ENCODE results near the gene IFI30. TPM values are rescaled to one million over a fixed set of nuclear protein-coding genes. Genes with fewer than 3 reads are reported as not detected.

Gene IFI30
- total and polyA plus RNA-seq, 2 donors (not counting 1 experiment from before 2014, with no cell fraction given): 8.8 to 50.9 TPM

DNA sequence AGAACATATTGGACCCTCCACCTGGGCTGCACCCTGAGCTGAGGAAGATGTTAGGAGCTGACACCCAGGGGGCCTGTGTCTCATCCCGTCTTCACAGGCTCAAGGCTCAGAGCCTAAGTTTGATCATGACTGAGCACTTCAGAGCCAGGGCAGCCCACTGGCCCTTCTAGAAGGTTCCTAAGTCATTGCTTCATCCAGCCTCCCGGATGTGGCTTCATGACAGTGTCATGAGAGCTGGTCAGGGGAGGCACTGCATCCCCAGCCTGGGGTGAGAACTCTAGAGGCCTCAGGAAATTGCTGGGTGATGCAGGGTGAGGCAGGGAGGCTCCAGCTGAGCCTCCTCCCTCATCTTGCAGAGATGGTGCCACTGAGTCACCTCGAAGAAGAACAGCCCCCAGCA lies 45.6 kb upstream of the IFI30 start:
- no peaks in the 10 kb centered on the region for H3K9me3 ChIP-seq (ENCODE audit: control insufficient read depth, insufficient read depth, low read depth, low read length)
- H3K36me3 ChIP-seq (ENCODE audit: control insufficient read depth, insufficient read depth, low read length): peaks cover 10% of the 10 kb centered on the region
- H3K9ac ChIP-seq (ENCODE audit: insufficient read depth, low read length): no peak overlapping the region
- no peaks in the 10 kb centered on the region for H3K4me1 ChIP-seq (ENCODE audit: control insufficient read depth, extremely low read depth, insufficient read depth, low read length)
- H3K27me3 ChIP-seq (ENCODE audit: control insufficient read depth, insufficient read depth, low read length): no peaks in the 10 kb centered on the region
- TF ChIP-seq, protein P1, sequence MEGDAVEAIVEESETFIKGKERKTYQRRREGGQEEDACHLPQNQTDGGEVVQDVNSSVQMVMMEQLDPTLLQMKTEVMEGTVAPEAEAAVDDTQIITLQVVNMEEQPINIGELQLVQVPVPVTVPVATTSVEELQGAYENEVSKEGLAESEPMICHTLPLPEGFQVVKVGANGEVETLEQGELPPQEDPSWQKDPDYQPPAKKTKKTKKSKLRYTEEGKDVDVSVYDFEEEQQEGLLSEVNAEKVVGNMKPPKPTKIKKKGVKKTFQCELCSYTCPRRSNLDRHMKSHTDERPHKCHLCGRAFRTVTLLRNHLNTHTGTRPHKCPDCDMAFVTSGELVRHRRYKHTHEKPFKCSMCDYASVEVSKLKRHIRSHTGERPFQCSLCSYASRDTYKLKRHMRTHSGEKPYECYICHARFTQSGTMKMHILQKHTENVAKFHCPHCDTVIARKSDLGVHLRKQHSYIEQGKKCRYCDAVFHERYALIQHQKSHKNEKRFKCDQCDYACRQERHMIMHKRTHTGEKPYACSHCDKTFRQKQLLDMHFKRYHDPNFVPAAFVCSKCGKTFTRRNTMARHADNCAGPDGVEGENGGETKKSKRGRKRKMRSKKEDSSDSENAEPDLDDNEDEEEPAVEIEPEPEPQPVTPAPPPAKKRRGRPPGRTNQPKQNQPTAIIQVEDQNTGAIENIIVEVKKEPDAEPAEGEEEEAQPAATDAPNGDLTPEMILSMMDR (conservative IDR thresholded peaks at IDR 0.05 in 1 of 2, IDR thresholded peaks at IDR 0.05 in 1 of 2; ENCODE audit: low read depth in 1 of 2, low read length in 2 of 2): no peak
- TF ChIP-seq EZH2 (IDR thresholded peaks at IDR 0.05; ENCODE audit: low read length, missing control alignments): no peak
- no peaks in the 10 kb centered on the region for H3K79me2 ChIP-seq (ENCODE audit: control insufficient read depth, insufficient read depth, low read length)
- no peak overlapping the region for H3K4me2 ChIP-seq (ENCODE audit: extremely low read depth, insufficient read depth, low read length)
- no peak for DNase-seq (ENCODE audit: low read depth in 2 of 2)
- no peaks in the 10 kb centered on the region for H4K20me1 ChIP-seq (ENCODE audit: control insufficient read depth, extremely low read depth, insufficient read depth, low read length)
- H3K4me3 ChIP-seq (replicated peaks in 1 of 4; ENCODE audit: control extremely low read depth in 1 of 4, insufficient read depth in 1 of 4, low read depth in 3 of 4, low read length in 4 of 4): no peak overlapping the region
- H3K27ac ChIP-seq (ENCODE audit: insufficient read depth, low read length): no peak overlapping the region
- no peak overlapping the region for H2AFZ ChIP-seq (ENCODE audit: low read length)

DNA sequence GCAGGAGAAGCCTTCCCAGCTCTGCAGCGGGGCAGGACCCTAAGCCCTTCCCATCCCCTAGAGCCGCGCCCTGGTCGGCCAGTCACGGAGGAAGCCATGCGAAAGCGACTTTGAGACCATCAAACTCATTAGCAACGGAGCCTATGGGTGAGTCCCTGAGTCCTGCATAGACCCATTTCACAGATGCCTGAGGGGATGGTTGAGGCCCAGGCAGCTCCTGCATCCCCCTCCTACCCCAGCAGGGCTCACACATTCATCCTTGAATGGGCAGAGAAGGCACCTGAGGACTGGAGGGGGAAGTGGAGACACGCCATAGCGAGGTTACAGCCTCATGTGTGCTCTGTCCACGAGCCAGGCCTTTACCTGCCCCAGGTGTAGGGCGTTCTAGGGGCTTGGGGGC lies 44.8 kb upstream of the IFI30 start:
- no peak for TF ChIP-seq EZH2 (IDR thresholded peaks at IDR 0.05; ENCODE audit: low read length, missing control alignments)
- TF ChIP-seq, protein P1 (conservative IDR thresholded peaks at IDR 0.05 in 1 of 2, IDR thresholded peaks at IDR 0.05 in 1 of 2; ENCODE audit: low read depth in 1 of 2, low read length in 2 of 2): no peak
- Histone ChIP-seq H3K9ac (ENCODE audit: insufficient read depth, low read length) (no peak overlapping the region), H4K20me1 (ENCODE audit: control insufficient read depth, extremely low read depth, insufficient read depth, low read length) (no peaks in the 10 kb centered on the region), H3K27ac (ENCODE audit: insufficient read depth, low read length) (no peak overlapping the region), H3K36me3 (ENCODE audit: control insufficient read depth, insufficient read depth, low read length) (peaks cover 4% of the 10 kb centered on the region), H2AFZ (ENCODE audit: low read length) (no peak overlapping the region), H3K4me1 (ENCODE audit: control insufficient read depth, extremely low read depth, insufficient read depth, low read length) (no peaks in the 10 kb centered on the region), H3K27me3 (ENCODE audit: control insufficient read depth, insufficient read depth, low read length) (no peaks in the 10 kb centered on the region), H3K79me2 (ENCODE audit: control insufficient read depth, insufficient read depth, low read length) (no peaks in the 10 kb centered on the region), H3K9me3 (ENCODE audit: control insufficient read depth, insufficient read depth, low read depth, low read length) (no peaks in the 10 kb centered on the region), H3K4me2 (ENCODE audit: extremely low read depth, insufficient read depth, low read length) (no peak overlapping the region), H3K4me3 (replicated peaks in 1 of 4; ENCODE audit: control extremely low read depth in 1 of 4, insufficient read depth in 1 of 4, low read depth in 3 of 4, low read length in 4 of 4) (no peak overlapping the region)
- DNase-seq (ENCODE audit: low read depth in 2 of 2): no peak

DNA sequence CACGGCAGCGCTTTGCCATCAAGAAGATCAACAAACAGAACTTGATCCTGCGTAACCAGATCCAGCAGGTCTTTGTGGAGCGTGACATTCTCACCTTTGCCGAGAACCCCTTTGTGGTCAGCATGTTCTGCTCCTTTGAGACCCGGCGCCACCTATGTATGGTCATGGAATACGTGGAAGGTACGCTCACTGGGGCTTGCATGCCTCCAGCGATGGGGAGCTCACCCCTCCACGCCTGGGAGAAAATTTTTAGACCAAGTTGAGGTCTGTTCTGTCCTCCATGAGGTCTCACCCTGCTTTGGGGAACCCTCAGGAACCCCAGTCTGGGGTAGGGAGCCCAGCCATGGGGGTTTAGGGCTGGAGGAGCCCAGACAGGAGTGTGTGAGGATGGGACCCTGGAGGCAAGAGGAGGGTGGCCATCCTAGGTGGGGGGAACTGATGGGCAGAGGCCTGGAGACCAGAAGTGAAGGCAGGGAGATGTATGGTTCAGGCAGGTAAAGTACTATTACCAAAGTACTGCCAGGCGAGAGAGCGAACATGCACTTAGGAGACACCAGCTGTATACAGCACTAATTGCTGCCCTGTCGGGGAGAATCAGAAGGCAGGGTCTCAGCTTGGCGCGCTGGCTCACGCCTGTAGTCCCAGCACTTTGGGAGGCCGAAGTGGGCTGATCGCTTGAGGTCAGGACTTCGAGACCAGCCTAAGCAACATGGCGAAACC lies 42.9 kb upstream of the IFI30 start:
- H3K79me2 ChIP-seq (ENCODE audit: control insufficient read depth, insufficient read depth, low read length): no peaks in the 10 kb centered on the region
- H3K4me1 ChIP-seq (ENCODE audit: control insufficient read depth, extremely low read depth, insufficient read depth, low read length): no peaks in the 10 kb centered on the region
- H3K9me3 ChIP-seq (ENCODE audit: control insufficient read depth, insufficient read depth, low read depth, low read length): no peaks in the 10 kb centered on the region
- DNase-seq (ENCODE audit: low read depth in 2 of 2): no peak
- no peak overlapping the region for H2AFZ ChIP-seq (ENCODE audit: low read length)
- H3K4me2 ChIP-seq (ENCODE audit: extremely low read depth, insufficient read depth, low read length): no peak overlapping the region
- TF ChIP-seq, protein P1 (conservative IDR thresholded peaks at IDR 0.05 in 1 of 2, IDR thresholded peaks at IDR 0.05 in 1 of 2; ENCODE audit: low read depth in 1 of 2, low read length in 2 of 2): no peak
- no peak for TF ChIP-seq EZH2 (IDR thresholded peaks at IDR 0.05; ENCODE audit: low read length, missing control alignments)
- H4K20me1 ChIP-seq (ENCODE audit: control insufficient read depth, extremely low read depth, insufficient read depth, low read length): no peaks in the 10 kb centered on the region
- H3K36me3 ChIP-seq (ENCODE audit: control insufficient read depth, insufficient read depth, low read length): no peaks in the 10 kb centered on the region
- no peak overlapping the region for H3K9ac ChIP-seq (ENCODE audit: insufficient read depth, low read length)
- no peak overlapping the region for H3K27ac ChIP-seq (ENCODE audit: insufficient read depth, low read length)
- no peak overlapping the region for H3K4me3 ChIP-seq (replicated peaks in 1 of 4; ENCODE audit: control extremely low read depth in 1 of 4, insufficient read depth in 1 of 4, low read depth in 3 of 4, low read length in 4 of 4)
- no peaks in the 10 kb centered on the region for H3K27me3 ChIP-seq (ENCODE audit: control insufficient read depth, insufficient read depth, low read length)

Measured in fibroblast of lung (primary cell).